ENCODE measurements around the gene COL4A3.

GRCh38 chr2:227292314-227292713 lies 127.9 kb downstream of the COL4A3 start:
- TF ChIP-seq PBX3 (IDR thresholded peaks at IDR 0.05) (no peak), CTCF (IDR thresholded peaks at IDR 0.05) (no peak), JUNB (IDR thresholded peaks at IDR 0.05) (no peak), MAX (IDR thresholded peaks at IDR 0.05) (no peak), POLR2A (IDR thresholded peaks at IDR 0.05; ENCODE audit: low read length) (no peak), CBX2 (IDR thresholded peaks at IDR 0.05; ENCODE audit: borderline replicate concordance, low read depth) (no peak), ZC3H11A (IDR thresholded peaks at IDR 0.05) (no peak), CHD2 (IDR thresholded peaks at IDR 0.05; ENCODE audit: low read length, partially characterized antibody) (no peak), REST (IDR thresholded peaks at IDR 0.05) (no peak), BHLHE40 (IDR thresholded peaks at IDR 0.05; ENCODE audit: low read depth, low read length) (no peak), EP300 (IDR thresholded peaks at IDR 0.05) (no peak), RCOR1 (IDR thresholded peaks at IDR 0.05; ENCODE audit: low read depth, low read length) (no peak)
